Effector memory CD8-positive, alpha-beta T cell (primary cell): ENCODE results near the gene ENPP1.

Source experiments
- ATAC-seq: fragments of 150-1000 bp; cut with Tn5 transposase; replicated peaks from 2 replicates; pipeline ENCODE4 v1.10.0; 2021; ENCODE audit warnings: mild to moderate bottlenecking, moderate library complexity
- DNase-seq, 3 experiments: peaks; one replicate each; pipeline ENCODE4 v3.0.0; 2021
- H3K27ac Mint-ChIP-seq, 2 donors: one replicate each; pipeline ENCODE4 v1.8.0; 2022; ENCODE audit warnings: mild to moderate bottlenecking in 2 of 2, mixed read lengths in 2 of 2, moderate library complexity in 2 of 2
- H3K27me3 Mint-ChIP-seq, 2 donors: one replicate each; pipeline ENCODE4 v1.8.0; 2022; ENCODE audit warnings: mixed read lengths in 2 of 2
- H3K36me3 Mint-ChIP-seq: one replicate; pipeline ENCODE4 v1.8.0; 2022; ENCODE audit warnings: mild to moderate bottlenecking, moderate library complexity, mixed read lengths; ENCODE audit not compliant: insufficient read depth
- H3K4me1 Mint-ChIP-seq, 2 donors: one replicate each; pipeline ENCODE4 v1.8.0; 2022; ENCODE audit warnings: low read depth in 2 of 2, mixed read lengths in 2 of 2
- H3K4me3 Mint-ChIP-seq, 2 donors: one replicate each; pipeline ENCODE4 v1.8.0; 2022; ENCODE audit warnings: mild to moderate bottlenecking in 2 of 2, mixed read lengths in 2 of 2, moderate library complexity in 2 of 2
- H3K9me3 Mint-ChIP-seq, 2 donors: one replicate each; pipeline ENCODE4 v1.8.0; 2022; ENCODE audit warnings: mixed read lengths in 2 of 2

Gene ENPP1

DNA sequence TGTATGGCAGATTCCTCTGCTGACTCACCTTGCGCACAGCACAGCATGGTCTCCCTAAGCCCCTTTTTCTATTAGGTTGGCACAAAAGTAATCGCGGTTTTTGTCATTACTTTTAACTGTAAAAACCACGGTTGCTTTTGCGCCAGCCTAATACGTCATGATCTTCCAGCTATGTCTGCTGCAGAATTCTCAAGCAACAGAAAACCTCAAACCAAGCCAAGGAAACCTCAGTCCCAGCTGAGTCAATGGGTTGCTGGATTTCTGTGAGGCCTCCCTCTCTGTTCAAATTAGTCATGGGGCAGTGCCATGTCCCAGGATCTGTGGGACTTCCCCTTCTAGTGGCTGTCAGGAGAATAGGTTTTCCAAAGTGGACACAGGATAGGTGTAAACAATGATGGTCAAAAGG lies 15.7 kb upstream of the ENPP1 start:
- no peak overlapping the region for H3K4me3 Mint-ChIP-seq
- peaks cover 0 to 12% of the 10 kb centered on the region in 2 donors for H3K4me1 Mint-ChIP-seq
- ATAC-seq (peak; percentile 49), DNase-seq (no peak)
- H3K27me3 Mint-ChIP-seq, result peaks cover 10 to 12% of the 10 kb centered on the region in 2 donors
- H3K27ac Mint-ChIP-seq, result no peak overlapping the region
- no peaks in the 10 kb centered on the region for H3K36me3 Mint-ChIP-seq
- no peaks in the 10 kb centered on the region for H3K9me3 Mint-ChIP-seq

DNA sequence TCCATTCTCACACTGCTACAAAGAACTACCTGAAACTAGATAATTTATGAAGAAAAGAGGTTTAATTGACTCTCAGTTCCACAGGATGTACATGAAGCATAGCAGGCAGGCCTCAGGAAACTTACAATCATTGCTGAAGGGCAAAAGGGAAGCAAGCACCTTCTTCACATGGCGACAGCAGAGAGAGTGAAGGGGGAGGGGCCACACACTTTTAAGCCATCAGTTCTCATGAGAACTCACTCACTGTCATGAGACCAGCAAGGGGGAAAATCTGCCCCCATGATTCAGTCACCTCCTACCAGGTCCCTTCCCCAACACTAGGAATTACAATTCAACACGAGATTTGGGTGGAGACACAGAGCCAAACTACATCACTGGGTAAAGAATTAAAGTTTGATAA lies 12.5 kb upstream of the ENPP1 start:
- no peak overlapping the region for H3K4me3 Mint-ChIP-seq
- peaks cover 13 to 15% of the 10 kb centered on the region in 2 donors for H3K27me3 Mint-ChIP-seq
- no peak overlapping the region for H3K27ac Mint-ChIP-seq
- H3K36me3 Mint-ChIP-seq, result no peaks in the 10 kb centered on the region
- ATAC-seq, result no peak
- no peaks in the 10 kb centered on the region for H3K9me3 Mint-ChIP-seq
- DNase-seq, result no peak
- H3K4me1 Mint-ChIP-seq, result peaks cover 0 to 5% of the 10 kb centered on the region in 2 donors

DNA sequence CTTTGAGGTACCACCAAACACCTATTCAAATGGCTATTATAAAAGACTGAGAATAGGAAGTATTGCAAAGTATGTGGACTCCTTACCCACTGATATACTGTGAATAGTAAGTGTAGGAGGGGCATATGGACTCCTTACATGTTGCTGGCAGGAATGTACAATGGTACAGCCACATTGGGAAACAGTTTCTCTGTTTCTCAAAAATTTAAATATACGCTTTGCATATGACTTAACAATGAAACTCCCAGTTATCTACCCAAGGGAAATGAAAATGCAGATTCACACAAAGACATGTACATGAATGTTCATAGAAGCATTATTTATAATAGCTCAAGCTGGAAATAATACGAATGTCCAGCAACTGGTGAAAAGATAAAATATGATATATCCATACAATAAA lies 5.5 kb upstream of the ENPP1 start:
- Mint-ChIP-seq H3K4me3 (no peak overlapping the region), H3K27me3 (peaks cover under 1% of the 10 kb centered on the region in 2 donors), H3K36me3 (no peaks in the 10 kb centered on the region), H3K27ac (no peak overlapping the region), H3K4me1 (peaks cover 16 to 18% of the 10 kb centered on the region in 2 donors), H3K9me3 (no peaks in the 10 kb centered on the region)
- ATAC-seq, result no peak
- no peak for DNase-seq

DNA sequence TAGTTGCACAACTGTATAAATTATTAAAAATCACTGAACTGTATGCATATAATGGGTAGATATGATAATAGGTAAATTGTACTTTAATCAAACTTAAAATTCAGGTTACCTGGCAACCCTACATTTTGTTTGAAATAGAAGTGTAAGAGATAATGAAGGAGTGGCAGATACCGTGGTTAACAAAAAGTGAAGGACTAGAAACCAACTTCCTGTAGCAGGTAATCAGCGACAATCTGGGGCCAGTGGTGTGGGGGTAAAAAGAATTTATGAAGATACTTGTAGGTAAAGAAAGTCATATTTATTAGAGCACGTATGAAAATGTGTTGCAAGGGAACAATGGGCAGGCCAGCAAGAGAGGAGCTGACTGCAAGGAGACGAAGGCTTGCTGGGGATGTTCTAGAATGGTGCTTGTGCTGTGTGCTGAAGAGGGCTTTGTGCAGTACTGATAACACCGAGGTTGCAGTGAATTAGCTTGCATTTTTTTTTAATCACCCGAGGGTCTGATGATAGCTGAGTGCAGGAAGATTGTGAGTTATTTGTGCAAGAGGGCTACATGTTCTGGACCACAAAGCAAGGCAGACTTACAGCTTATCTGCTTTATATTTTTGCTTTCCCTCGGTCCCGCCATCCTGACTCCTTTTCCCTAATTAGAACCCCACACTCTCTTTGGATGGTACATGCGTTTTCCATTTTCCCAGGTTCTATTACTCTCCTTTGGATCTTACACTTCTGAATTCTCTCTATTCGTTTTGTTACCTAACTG lies 4.6 kb upstream of the ENPP1 start:
- ATAC-seq (peak; percentile 39), DNase-seq (no peak)
- H3K27ac Mint-ChIP-seq, result no peak overlapping the region
- H3K36me3 Mint-ChIP-seq, result no peaks in the 10 kb centered on the region
- H3K9me3 Mint-ChIP-seq, result no peaks in the 10 kb centered on the region
- peaks cover 18 to 21% of the 10 kb centered on the region in 2 donors for H3K4me1 Mint-ChIP-seq
- peak overlapping the region; percentile 4 to 21 for H3K4me3 Mint-ChIP-seq
- no peaks in the 10 kb centered on the region for H3K27me3 Mint-ChIP-seq

DNA sequence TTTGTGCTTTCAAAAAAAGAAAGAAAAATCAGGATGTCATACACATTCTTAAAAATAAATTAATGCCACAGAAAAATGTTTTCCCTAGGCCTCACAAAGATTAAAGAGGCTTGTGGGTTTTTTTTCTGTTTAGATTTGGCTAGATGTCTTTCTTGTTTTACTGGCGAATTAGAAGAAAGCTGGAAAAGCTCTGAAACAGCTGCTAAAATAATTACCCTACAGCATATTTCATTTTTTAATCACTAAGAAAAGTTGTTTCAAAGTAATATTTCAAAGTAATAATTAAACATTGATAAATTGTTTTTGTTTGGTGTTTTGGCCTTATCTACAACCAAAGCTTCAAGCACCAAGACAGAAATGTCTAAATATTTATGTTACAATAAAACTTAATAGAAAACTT lies 3.7 kb upstream of the ENPP1 start:
- Mint-ChIP-seq H3K36me3 (no peaks in the 10 kb centered on the region), H3K4me1 (peaks cover 21 to 26% of the 10 kb centered on the region in 2 donors), H3K9me3 (no peaks in the 10 kb centered on the region), H3K27ac (no peak overlapping the region), H3K27me3 (no peaks in the 10 kb centered on the region), H3K4me3 (no peak overlapping the region)
- DNase-seq (no peak), ATAC-seq (no peak)

DNA sequence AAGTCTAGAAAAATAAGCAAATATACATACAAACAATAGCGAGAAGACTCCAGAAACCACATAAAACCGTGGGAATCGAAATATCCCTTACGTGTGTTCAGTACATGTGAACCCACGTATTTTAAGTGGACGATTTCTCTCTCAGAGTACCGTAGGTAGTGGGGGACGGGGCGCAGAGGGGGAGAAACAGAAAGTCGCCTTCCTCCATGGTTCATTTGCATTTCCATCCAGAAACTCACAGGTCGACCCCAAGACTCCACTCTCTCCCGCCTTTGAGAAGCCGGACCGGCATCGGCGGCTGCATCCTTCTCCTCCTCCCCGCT lies 538 bp upstream of the ENPP1 start:
- peaks cover 21 to 26% of the 10 kb centered on the region in 2 donors for H3K4me1 Mint-ChIP-seq
- H3K36me3 Mint-ChIP-seq, result no peaks in the 10 kb centered on the region
- H3K4me3 Mint-ChIP-seq, result peak overlapping the region; percentile 89 to 91
- H3K27ac Mint-ChIP-seq, result peak overlapping the region in 1 of 2 donors; percentile 75
- no peak for ATAC-seq
- no peaks in the 10 kb centered on the region for H3K27me3 Mint-ChIP-seq
- no peaks in the 10 kb centered on the region for H3K9me3 Mint-ChIP-seq
- no peak for DNase-seq

DNA sequence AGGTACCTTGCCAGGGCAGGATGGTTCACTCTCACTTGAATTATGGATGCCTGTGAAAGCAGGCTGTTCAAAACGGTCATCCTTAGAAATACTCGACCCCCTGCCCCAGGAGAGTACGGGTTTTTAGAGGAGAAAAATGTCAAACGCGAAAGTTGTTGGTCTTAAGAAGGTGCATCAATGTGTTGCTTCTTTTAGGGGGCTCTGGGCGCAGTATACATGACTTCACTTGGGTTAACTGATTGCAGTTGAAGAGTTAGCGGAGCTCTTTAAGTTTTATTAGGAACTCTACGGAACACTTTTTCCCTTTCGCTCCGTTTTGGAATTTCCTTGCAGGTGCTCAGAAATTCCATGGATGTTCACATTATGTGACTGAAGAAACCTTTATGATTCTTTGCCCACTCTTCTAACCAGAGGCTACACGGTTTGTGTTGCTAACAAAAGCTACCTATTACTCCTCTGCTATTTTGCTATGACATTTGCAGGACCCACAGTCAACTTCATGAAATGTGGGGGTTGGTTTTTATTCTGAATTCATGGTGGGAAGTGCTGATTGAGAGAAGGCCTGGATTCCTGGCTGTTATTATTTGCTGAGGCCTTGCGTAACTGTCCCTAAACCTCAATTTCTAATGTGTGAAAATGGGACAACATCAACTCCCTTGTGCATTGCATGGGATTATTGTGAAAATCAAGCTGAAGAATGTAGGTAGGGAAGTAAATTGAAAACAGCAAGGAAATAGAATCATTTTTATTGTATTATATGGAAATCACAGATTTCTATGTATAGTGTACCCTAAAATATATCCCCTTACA lies 845 bp downstream of the ENPP1 start:
- no peaks in the 10 kb centered on the region for H3K9me3 Mint-ChIP-seq
- H3K4me1 Mint-ChIP-seq, result peaks cover 11 to 13% of the 10 kb centered on the region in 2 donors
- DNase-seq, result no peak
- peak overlapping the region; percentile 89 to 91 for H3K4me3 Mint-ChIP-seq
- no peak for ATAC-seq
- no peaks in the 10 kb centered on the region for H3K36me3 Mint-ChIP-seq
- peaks cover 0 to 3% of the 10 kb centered on the region in 2 donors for H3K27me3 Mint-ChIP-seq
- H3K27ac Mint-ChIP-seq, result peak overlapping the region in 1 of 2 donors; percentile 22

DNA sequence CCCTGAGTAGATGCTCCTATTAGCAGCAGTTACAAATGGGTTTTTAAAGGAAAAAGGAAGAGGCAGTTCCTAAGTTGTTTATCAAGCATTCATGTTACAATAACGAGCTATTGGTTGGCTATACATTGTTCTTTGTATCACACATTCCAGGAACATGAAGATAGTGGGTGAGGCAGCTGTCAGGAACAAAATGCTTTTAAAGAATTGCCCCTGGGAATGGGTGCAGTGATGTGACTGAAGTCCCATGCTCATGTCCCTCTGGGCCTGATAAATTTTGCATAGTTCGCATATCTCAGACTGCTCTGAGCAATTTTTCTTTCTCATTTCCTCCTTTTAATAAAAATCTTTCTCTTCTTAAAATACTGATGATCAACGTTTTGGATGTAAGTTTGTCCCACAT lies 3.7 kb downstream of the ENPP1 start:
- peaks cover 0 to 16% of the 10 kb centered on the region in 2 donors for H3K27me3 Mint-ChIP-seq
- ATAC-seq, result no peak
- H3K9me3 Mint-ChIP-seq, result no peaks in the 10 kb centered on the region
- H3K36me3 Mint-ChIP-seq, result no peaks in the 10 kb centered on the region
- no peak for DNase-seq
- H3K27ac Mint-ChIP-seq, result no peak overlapping the region
- peaks cover 11 to 12% of the 10 kb centered on the region in 2 donors for H3K4me1 Mint-ChIP-seq
- H3K4me3 Mint-ChIP-seq, result no peak overlapping the region

DNA sequence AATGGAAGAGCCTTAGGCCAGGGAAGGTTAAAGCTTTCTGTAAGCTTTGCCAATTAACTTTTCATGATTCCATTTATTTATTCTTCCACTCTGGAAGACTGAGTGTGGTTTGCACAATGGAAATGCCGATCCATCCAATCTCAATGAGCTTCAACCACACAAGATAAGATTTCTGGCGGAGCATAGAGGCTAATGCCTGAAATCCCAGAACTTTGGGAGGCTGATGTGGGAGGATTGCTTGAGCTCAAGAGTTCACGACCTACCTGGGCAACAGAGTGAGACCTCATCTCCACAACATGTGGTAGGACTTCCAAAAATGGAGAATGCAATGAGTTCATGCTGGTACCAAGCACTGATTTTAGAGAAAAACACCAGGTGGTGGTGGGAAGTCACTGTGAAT lies 6.2 kb downstream of the ENPP1 start:
- Mint-ChIP-seq H3K9me3 (no peaks in the 10 kb centered on the region), H3K27ac (no peak overlapping the region), H3K4me1 (no peaks in the 10 kb centered on the region), H3K27me3 (peaks cover 0 to 16% of the 10 kb centered on the region in 2 donors), H3K4me3 (no peak overlapping the region), H3K36me3 (no peaks in the 10 kb centered on the region)
- DNase-seq (no peak), ATAC-seq (no peak)

DNA sequence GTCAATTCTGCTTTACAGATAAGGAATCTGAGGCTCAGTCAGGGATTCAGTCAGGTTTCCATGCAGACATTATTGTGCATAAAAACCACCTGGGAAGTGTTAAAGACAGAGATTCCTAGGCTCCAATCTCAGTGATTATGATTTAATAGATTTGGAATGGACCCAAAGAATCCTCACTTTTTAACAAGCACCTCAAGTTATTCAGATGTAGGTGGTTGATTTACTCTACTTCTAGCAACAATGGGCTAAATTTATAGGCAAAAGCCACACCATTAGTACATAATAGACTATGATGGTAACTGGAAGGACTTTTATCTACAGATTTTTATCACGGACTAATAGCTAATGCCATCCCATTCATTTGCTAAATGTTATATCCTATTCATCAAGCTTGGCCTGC lies 9.0 kb downstream of the ENPP1 start:
- Mint-ChIP-seq H3K9me3 (no peaks in the 10 kb centered on the region), H3K36me3 (no peaks in the 10 kb centered on the region), H3K4me3 (no peak overlapping the region), H3K27ac (no peak overlapping the region), H3K4me1 (no peaks in the 10 kb centered on the region), H3K27me3 (peaks cover 22 to 33% of the 10 kb centered on the region in 2 donors)
- ATAC-seq, result no peak
- DNase-seq, result no peak

DNA sequence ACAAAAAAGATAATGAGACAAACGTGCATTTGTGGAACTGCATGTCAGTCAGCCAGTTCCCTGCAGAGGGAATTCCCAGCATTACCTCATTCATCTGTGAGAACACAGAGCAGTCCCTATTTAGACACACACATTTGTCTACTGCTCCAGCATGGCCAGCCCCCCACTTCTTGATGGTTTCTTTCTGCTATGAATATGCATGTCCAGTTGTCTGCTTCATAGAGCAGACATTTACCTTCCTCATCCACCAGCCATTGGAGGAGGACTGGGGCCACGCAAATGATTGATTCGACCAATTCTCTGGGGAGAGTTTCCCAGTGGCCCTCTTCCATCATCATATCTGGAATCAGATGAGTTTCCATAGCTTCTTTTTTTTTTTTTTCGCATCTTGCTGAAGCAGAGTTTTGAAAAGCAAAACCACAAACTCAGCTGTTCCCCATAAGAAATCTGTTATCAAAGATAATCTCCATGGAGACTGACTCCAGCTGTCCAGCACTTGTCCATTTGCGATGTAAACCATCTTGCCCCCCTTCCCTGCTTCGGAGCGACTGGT lies 11.8 kb downstream of the ENPP1 start:
- H3K36me3 Mint-ChIP-seq, result peaks cover 3% of the 10 kb centered on the region
- H3K4me3 Mint-ChIP-seq, result no peak overlapping the region
- ATAC-seq, result no peak
- no peaks in the 10 kb centered on the region for H3K9me3 Mint-ChIP-seq
- no peak overlapping the region for H3K27ac Mint-ChIP-seq
- DNase-seq, result no peak
- no peaks in the 10 kb centered on the region for H3K4me1 Mint-ChIP-seq
- H3K27me3 Mint-ChIP-seq, result peaks cover 35% of the 10 kb centered on the region in 2 donors

DNA sequence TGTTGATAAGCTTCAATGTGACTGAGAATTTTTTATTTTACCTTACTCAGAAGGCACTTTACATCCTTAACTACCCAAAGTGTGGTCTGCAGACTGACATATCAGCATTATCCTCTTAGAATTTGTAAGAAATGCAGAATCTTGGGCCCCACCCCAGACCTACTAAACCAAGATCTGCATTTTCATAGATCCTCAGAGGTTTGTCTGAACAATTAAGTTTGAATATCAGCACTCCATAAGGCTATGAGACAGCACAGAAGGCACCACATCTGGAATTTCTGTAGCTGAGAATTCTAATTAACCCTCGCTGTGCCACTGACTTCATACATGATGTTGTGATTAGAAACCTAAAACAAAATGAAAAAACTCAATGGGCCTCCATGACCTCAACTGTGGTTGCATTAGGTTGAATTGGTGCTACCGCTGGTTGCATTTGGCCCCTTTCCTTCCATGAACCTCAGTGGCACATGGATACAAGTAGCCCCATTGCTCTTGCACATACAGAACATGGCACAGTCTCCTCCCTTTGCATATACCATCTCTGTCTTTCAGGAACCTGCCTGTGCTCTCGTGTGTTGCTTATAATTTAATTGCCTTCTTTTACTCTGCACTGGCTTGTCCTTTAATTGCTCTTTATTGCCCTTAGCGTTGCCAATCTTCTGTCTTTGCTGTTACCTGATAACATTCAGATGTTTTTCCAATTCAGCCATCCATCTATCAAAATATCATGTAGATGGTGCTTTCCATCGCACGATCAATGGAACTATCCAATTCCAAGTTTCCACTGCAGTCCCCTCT lies 13.4 kb downstream of the ENPP1 start:
- no peak for ATAC-seq
- Mint-ChIP-seq H3K4me3 (no peak overlapping the region), H3K9me3 (no peaks in the 10 kb centered on the region), H3K27me3 (peaks cover 27 to 36% of the 10 kb centered on the region in 2 donors), H3K4me1 (no peaks in the 10 kb centered on the region), H3K36me3 (peaks cover 3% of the 10 kb centered on the region), H3K27ac (no peak overlapping the region)
- no peak for DNase-seq

DNA sequence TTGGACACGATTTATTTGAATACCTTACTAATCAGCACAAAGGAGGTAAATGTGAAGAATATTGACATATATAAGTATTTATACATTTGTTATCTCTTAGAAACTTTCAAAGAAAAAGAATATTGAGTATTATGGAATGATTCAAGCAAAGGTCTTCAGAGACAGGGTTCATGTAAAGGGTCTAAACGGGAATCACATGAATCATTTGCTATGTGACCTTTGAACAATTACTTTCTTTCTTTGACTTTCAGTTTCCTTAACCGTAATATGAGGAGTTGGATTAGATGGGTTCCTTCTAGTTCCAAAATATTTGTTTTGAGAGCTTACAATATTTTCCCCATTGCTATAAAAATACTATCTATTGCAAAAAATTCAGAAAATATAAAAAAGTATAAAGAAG lies 14.3 kb downstream of the ENPP1 start:
- no peak for ATAC-seq
- H3K27me3 Mint-ChIP-seq, result peaks cover 27 to 42% of the 10 kb centered on the region in 2 donors

More for the DNA sequence above, 14.3 kb downstream of the ENPP1 start:
- no peaks in the 10 kb centered on the region for H3K9me3 Mint-ChIP-seq
- peaks cover 3% of the 10 kb centered on the region for H3K36me3 Mint-ChIP-seq
- H3K27ac Mint-ChIP-seq, result no peak overlapping the region
- no peak for DNase-seq
- H3K4me3 Mint-ChIP-seq, result no peak overlapping the region
- H3K4me1 Mint-ChIP-seq, result no peaks in the 10 kb centered on the region
